Caco-2 (cell line): Measurements from ENCODE around the gene TLCD3B. TPM values are rescaled to one million over a fixed set of nuclear protein-coding genes. Genes with fewer than 3 reads are reported as not detected.

Source experiments
- BruUV-seq: library from RNA; stranded (reverse); fragments of 400-500 nt; replicated peaks from 2 replicates; lab custom pipeline; 2021; lab: Mats Ljungman, UMichigan
- CTCF ChIA-PET: fragments of 300-600 bp; sonication (Branson Sonifier 250); formaldehyde crosslinking; loops from one replicate; lab custom pipeline; 2022; ENCODE audit warnings: antibody characterized with exemption; lab: Charles Lee
- POLR2A ChIA-PET: fragments of 300-600 bp; sonication (Branson Sonifier 250); formaldehyde crosslinking; loops from one replicate; lab custom pipeline; 2022; ENCODE audit warnings: antibody characterized with exemption; lab: Charles Lee
- DNase-seq, 2 experiments: peaks; one replicate each; pipeline versions ENCODE4 v3.0.0 to v3.0.0-alpha.2; 2020 to 2022
- H3K27me3 ChIP-seq: replicated peaks from 2 replicates; pipeline ENCODE4 v1.6.0; 2011; ENCODE audit warnings: low read length; ENCODE audit not compliant: control insufficient read depth, insufficient read depth
- H3K36me3 ChIP-seq: 2 replicates; pipeline ENCODE4 v1.5.1; 2011; ENCODE audit warnings: low read length; ENCODE audit not compliant: control insufficient read depth, insufficient read depth
- H3K4me1 ChIP-seq: fragments of 250-450 bp; sonication (Bioruptor Pico); 2 replicates; pipeline ENCODE4 v1.5.1; 2020; ENCODE audit warnings: mild to moderate bottlenecking
- H3K4me3 ChIP-seq: 2 replicates; pipeline ENCODE4 v1.5.1; 2011; ENCODE audit warnings: low read depth, mild to moderate bottlenecking, control low read depth, low read length
- H3K9me3 ChIP-seq: fragments of 250-450 bp; sonication (Bioruptor Pico); 2 replicates; pipeline ENCODE4 v1.5.1; 2020; ENCODE audit warnings: mild to moderate bottlenecking, moderate library complexity
- H3K27ac Mint-ChIP-seq: one replicate; pipeline ENCODE4 v1.8.0; 2022; ENCODE audit warnings: mixed read lengths; ENCODE audit not compliant: unreplicated experiment
- H3K27me3 Mint-ChIP-seq: one replicate; pipeline ENCODE4 v1.8.0; 2022; ENCODE audit warnings: mixed read lengths; ENCODE audit not compliant: insufficient read depth, unreplicated experiment
- H3K36me3 Mint-ChIP-seq: one replicate; pipeline ENCODE4 v1.8.0; 2022; ENCODE audit warnings: mild to moderate bottlenecking, mixed read lengths; ENCODE audit not compliant: insufficient read depth, unreplicated experiment
- H3K4me1 Mint-ChIP-seq: one replicate; pipeline ENCODE4 v1.8.0; 2022; ENCODE audit warnings: low read depth, mixed read lengths; ENCODE audit not compliant: unreplicated experiment
- H3K4me3 Mint-ChIP-seq: one replicate; pipeline ENCODE4 v1.8.0; 2022; ENCODE audit warnings: mild to moderate bottlenecking, moderate library complexity, mixed read lengths; ENCODE audit not compliant: unreplicated experiment
- H3K9me3 Mint-ChIP-seq: one replicate; pipeline ENCODE4 v1.8.0; 2022; ENCODE audit warnings: mixed read lengths; ENCODE audit not compliant: unreplicated experiment
- intact Hi-C: fragments of 100-400 bp; cut with micrococcal nuclease; formaldehyde crosslinking; loops from one replicate; pipeline ENCODE4 v1.10.0; 2022; ENCODE audit not compliant: unreplicated experiment
- total RNA-seq: library from RNA; stranded (reverse); gene quantifications from 2 replicates; pipeline ENCODE4 v1.2.3, GENCODE V29; 2022
- TF ChIP-seq, protein P1 (sequence below), 2 experiments: fragments of 200-600 bp in 1 of 2; IDR thresholded peaks; 1 replicate in 1 of 2; 2 replicates in 1 of 2; pipeline versions ENCODE4 v1.5.1 to v1.8.0; 2011 to 2022; ENCODE audit warnings: antibody characterized with exemption in 1 of 2, control low read depth in 1 of 2, inconsistent platforms in 1 of 2, low read depth in 1 of 2, low read length in 1 of 2, mild to moderate bottlenecking in 1 of 2, moderate library complexity in 1 of 2; ENCODE audit not compliant: insufficient read depth in 1 of 2, severe bottlenecking in 1 of 2, unreplicated experiment in 1 of 2

The TLCD3B gene
- total RNA-seq, 1 experiment from 2014 or later, result 0.48 TPM

DNA sequence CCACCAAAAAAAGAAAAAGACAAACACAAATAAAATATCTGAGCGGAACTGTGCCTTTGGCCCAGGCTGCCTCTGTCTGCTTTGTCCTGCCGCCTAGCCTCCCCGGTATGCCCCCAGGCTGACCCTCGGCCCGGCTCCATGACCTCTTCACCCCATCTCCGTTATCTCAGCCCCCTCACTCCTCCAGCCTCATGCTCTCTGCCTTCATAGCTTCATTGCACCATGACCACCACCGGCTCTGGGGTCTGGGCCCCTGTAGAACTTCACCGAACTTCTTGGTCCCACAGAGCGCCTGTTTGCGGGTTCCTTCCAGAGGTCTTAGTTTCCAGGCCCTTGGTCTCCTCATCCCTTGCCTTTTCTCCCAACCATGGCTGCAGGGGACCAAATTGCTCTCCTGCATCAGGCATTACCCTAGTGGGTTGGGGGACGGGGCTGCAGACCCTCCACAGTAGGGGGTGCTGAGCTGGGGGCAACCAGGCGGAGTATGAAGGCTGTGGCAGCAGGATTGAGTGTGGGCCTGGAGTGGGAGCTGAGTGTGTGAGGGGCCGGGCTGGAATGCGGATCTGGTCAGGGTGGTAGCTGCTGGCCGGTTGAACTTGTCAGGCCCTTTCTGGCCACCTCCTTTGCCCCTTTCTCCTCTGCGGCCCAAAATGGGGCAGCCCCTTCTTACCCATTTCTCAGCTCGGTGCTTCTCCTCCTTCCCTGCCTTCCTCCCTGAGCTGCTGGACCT is 42.6 kb downstream of the TLCD3B start:
- ChIA-PET CTCF (no interaction called here), POLR2A (no interaction called here)
- Histone ChIP-seq H3K27me3 (no peaks in the 10 kb centered on the region), H3K36me3 (peaks cover 3% of the 10 kb centered on the region), H3K4me1 (no peaks in the 10 kb centered on the region), H3K4me3 (no peak overlapping the region), H3K9me3 (no peaks in the 10 kb centered on the region)
- BruUV-seq, result no TSS peak
- DNase-seq, result no peak
- H3K4me1 Mint-ChIP-seq, result peaks cover 10% of the 10 kb centered on the region
- no peaks in the 10 kb centered on the region for H3K27me3 Mint-ChIP-seq
- TF ChIP-seq, protein P1, sequence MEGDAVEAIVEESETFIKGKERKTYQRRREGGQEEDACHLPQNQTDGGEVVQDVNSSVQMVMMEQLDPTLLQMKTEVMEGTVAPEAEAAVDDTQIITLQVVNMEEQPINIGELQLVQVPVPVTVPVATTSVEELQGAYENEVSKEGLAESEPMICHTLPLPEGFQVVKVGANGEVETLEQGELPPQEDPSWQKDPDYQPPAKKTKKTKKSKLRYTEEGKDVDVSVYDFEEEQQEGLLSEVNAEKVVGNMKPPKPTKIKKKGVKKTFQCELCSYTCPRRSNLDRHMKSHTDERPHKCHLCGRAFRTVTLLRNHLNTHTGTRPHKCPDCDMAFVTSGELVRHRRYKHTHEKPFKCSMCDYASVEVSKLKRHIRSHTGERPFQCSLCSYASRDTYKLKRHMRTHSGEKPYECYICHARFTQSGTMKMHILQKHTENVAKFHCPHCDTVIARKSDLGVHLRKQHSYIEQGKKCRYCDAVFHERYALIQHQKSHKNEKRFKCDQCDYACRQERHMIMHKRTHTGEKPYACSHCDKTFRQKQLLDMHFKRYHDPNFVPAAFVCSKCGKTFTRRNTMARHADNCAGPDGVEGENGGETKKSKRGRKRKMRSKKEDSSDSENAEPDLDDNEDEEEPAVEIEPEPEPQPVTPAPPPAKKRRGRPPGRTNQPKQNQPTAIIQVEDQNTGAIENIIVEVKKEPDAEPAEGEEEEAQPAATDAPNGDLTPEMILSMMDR (IDR thresholded peaks at IDR 0.05; ENCODE audit: insufficient read depth in 1 of 2, low read depth in 1 of 2, low read length in 1 of 2, severe bottlenecking in 1 of 2, unreplicated experiment in 1 of 2), result no peak
- no peak overlapping the region for H3K4me3 Mint-ChIP-seq
- no peaks in the 10 kb centered on the region for H3K9me3 Mint-ChIP-seq
- intact Hi-C loops, result no loop called here
- no peak overlapping the region for H3K27ac Mint-ChIP-seq
- peaks cover 56% of the 10 kb centered on the region for H3K36me3 Mint-ChIP-seq

DNA sequence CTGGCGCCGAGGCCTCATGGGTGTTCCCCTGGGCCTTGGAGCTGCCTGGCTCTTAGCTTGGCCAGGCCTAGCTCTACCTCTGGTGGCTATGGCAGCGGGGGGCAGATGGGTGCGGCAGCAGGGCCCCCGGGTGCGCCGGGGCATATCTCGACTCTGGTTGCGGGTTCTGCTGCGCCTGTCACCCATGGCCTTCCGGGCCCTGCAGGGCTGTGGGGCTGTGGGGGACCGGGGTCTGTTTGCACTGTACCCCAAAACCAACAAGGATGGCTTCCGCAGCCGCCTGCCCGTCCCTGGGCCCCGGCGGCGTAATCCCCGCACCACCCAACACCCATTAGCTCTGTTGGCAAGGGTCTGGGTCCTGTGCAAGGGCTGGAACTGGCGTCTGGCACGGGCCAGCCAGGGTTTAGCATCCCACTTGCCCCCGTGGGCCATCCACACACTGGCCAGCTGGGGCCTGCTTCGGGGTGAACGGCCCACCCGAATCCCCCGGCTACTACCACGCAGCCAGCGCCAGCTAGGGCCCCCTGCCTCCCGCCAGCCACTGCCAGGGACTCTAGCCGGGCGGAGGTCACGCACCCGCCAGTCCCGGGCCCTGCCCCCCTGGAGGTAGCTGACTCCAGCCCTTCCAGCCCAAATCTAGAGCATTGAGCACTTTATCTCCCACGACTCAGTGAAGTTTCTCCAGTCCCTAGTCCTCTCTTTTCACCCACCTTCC is 43.5 kb downstream of the TLCD3B start:
- Mint-ChIP-seq H3K27me3 (no peaks in the 10 kb centered on the region), H3K4me3 (no peak overlapping the region)
- intact Hi-C loops, result no loop called here

DNA sequence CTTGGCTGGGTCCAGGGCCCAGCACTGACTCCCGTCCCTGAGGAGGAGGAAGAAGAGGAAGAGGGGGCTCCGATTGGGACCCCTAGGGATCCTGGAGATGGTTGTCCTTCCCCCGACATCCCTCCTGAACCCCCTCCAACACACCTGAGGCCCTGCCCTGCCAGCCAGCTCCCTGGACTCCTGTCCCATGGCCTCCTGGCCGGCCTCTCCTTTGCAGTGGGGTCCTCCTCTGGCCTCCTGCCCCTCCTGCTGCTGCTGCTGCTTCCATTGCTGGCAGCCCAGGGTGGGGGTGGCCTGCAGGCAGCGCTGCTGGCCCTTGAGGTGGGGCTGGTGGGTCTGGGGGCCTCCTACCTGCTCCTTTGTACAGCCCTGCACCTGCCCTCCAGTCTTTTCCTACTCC is 44.1 kb downstream of the TLCD3B start:
- Histone ChIP-seq H3K27me3 (no peaks in the 10 kb centered on the region), H3K4me3 (no peak overlapping the region), H3K9me3 (no peaks in the 10 kb centered on the region), H3K4me1 (no peaks in the 10 kb centered on the region), H3K36me3 (peaks cover 3% of the 10 kb centered on the region)
- CTCF ChIA-PET, result interaction anchor here (0.5 kb wide), 1 partner anchor 138 kb away, joined by 3 read pairs; no protein-coding TSS in a partner anchor
- Mint-ChIP-seq H3K27me3 (no peaks in the 10 kb centered on the region), H3K4me1 (peaks cover 10% of the 10 kb centered on the region), H3K9me3 (no peaks in the 10 kb centered on the region), H3K27ac (no peak overlapping the region), H3K4me3 (no peak overlapping the region), H3K36me3 (peaks cover 64% of the 10 kb centered on the region)
- DNase-seq, result no peak
- BruUV-seq, result no TSS peak
- TF ChIP-seq, protein P1 (IDR thresholded peaks at IDR 0.05; ENCODE audit: insufficient read depth in 1 of 2, low read depth in 1 of 2, low read length in 1 of 2, severe bottlenecking in 1 of 2, unreplicated experiment in 1 of 2), result no peak
- POLR2A ChIA-PET, result no interaction called here
- intact Hi-C loops, result no loop called here

More for the DNA sequence above, 43.5 kb downstream of the TLCD3B start:
- Histone ChIP-seq H3K4me1 (no peaks in the 10 kb centered on the region), H3K4me3 (no peak overlapping the region), H3K27me3 (no peaks in the 10 kb centered on the region), H3K9me3 (no peaks in the 10 kb centered on the region), H3K36me3 (peaks cover 3% of the 10 kb centered on the region)
- Mint-ChIP-seq H3K36me3 (peaks cover 63% of the 10 kb centered on the region), H3K9me3 (no peaks in the 10 kb centered on the region), H3K4me1 (peaks cover 10% of the 10 kb centered on the region), H3K27ac (no peak overlapping the region)
- DNase-seq, result no peak
- BruUV-seq, result no TSS peak
- ChIA-PET CTCF (interaction anchor here (0.5 kb wide), 1 partner anchor 138 kb away, joined by 3 read pairs; no protein-coding TSS in a partner anchor), POLR2A (no interaction called here)
- TF ChIP-seq, protein P1 (IDR thresholded peaks at IDR 0.05; ENCODE audit: insufficient read depth in 1 of 2, low read depth in 1 of 2, low read length in 1 of 2, severe bottlenecking in 1 of 2, unreplicated experiment in 1 of 2), result no peak
